ENCODE data around the gene DMD. TPM values are rescaled to one million over a fixed set of nuclear protein-coding genes. Genes with fewer than 3 reads are reported as not detected.

The DMD gene
- total RNA-seq, 2 donors from 2014 or later, result 0.32 to 1.8 TPM

DNA sequence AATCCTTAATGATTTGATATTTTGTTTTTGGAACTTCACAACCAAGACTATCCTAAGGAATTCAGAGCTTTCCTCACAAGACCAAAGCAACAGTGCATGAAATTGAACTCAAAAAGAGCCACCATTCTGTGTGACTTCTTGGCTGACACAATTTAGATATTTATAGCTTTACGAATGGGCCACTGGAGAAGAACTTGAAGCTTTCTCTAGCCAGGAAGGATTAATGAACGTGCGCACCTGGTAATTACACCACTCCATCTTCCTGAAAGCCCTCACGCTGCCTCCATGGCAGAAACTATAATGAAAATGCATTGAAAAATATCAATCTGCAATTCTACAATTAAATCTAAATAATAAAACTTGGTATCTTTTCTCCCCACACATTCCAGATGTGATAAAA is 1057.8 kb downstream of the DMD start:
- Mint-ChIP-seq H3K27ac (no peak overlapping the region), H3K27me3 (no peaks in the 10 kb centered on the region)

GRCh38 chrX:32150141-32150540 is 1061.2 kb downstream of the DMD start:
- no peak overlapping the region for H3K4me3 Mint-ChIP-seq
- ATAC-seq, result no peak
- no peaks in the 10 kb centered on the region for H3K9me3 ChIP-seq (ENCODE audit: control insufficient read depth, low read length, poor library complexity, severe bottlenecking)
- no peak for DNase-seq
- H3K27ac Mint-ChIP-seq, result no peak overlapping the region
- H3K36me3 Mint-ChIP-seq (ENCODE audit: low read depth), result no peaks in the 10 kb centered on the region
- no peaks in the 10 kb centered on the region for H3K27me3 Mint-ChIP-seq
- H3K4me1 Mint-ChIP-seq, result no peaks in the 10 kb centered on the region

More for the DNA sequence above, 1057.8 kb downstream of the DMD start:
- no peak for ATAC-seq
- DNase-seq, result no peak
- Mint-ChIP-seq H3K36me3 (ENCODE audit: low read depth) (no peaks in the 10 kb centered on the region), H3K4me3 (no peak overlapping the region), H3K4me1 (no peaks in the 10 kb centered on the region)
- H3K9me3 ChIP-seq (ENCODE audit: control insufficient read depth, low read length, poor library complexity, severe bottlenecking), result no peaks in the 10 kb centered on the region

GRCh38 chrX:32141841-32142240 is 1069.5 kb downstream of the DMD start:
- Mint-ChIP-seq H3K27ac (no peak overlapping the region), H3K4me1 (no peaks in the 10 kb centered on the region), H3K27me3 (no peaks in the 10 kb centered on the region), H3K4me3 (no peak overlapping the region), H3K36me3 (ENCODE audit: low read depth) (no peaks in the 10 kb centered on the region)
- no peaks in the 10 kb centered on the region for H3K9me3 ChIP-seq (ENCODE audit: control insufficient read depth, low read length, poor library complexity, severe bottlenecking)
- no peak for DNase-seq
- no peak for ATAC-seq

DNA sequence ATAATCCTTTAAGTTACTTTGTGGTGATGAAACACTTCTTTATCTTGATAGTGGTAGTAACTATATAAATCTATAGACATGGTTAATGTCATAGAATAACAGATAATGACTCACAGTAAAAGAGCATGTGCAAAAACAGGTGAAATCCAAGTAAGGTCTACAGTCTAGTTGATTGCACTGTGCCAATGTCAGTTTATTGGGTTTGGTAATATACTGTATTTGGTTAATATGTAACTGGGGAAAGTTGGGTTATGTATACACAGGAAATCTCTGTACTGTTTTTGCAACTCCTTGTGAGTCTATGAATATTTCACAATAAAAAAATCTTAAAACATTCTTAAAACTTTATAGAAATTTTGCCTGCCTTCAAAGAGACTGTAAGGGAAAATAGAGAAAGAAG is 1071.9 kb downstream of the DMD start:
- Mint-ChIP-seq H3K4me3 (no peak overlapping the region), H3K4me1 (no peaks in the 10 kb centered on the region), H3K27me3 (no peaks in the 10 kb centered on the region), H3K27ac (no peak overlapping the region), H3K36me3 (ENCODE audit: low read depth) (no peaks in the 10 kb centered on the region)
- DNase-seq (no peak), ATAC-seq (no peak)
- H3K9me3 ChIP-seq (ENCODE audit: control insufficient read depth, low read length, poor library complexity, severe bottlenecking), result no peaks in the 10 kb centered on the region

- Mint-ChIP-seq H3K27me3 (no peaks in the 10 kb centered on the region), H3K4me3 (no peak overlapping the region), H3K27ac (no peak overlapping the region), H3K36me3 (ENCODE audit: low read depth) (no peaks in the 10 kb centered on the region), H3K4me1 (no peaks in the 10 kb centered on the region)
- DNase-seq (no peak), ATAC-seq (no peak)
- H3K9me3 ChIP-seq (ENCODE audit: control insufficient read depth, low read length, poor library complexity, severe bottlenecking), result no peaks in the 10 kb centered on the region
Observed at GRCh38 chrX:32137525-32137924, 1073.8 kb downstream of the DMD start.

DNA sequence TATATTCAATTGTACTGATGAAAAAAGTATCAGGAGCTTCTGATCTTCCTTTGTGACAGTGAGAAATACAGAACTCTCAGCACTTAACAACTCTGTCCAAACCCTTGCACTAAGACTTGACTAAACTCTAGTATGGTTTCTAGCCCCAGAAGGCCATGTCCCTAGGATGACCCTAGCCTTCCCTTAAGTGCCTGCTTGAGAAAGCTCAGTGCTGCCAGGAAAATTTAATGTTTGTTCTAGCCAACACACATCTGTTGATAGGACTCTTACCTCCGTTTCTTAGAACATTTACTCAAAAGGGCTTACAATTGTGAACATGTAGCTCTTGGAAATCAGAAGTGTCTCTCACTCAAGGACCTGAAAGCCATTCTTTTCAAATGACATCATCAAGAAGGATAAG is 1084.4 kb downstream of the DMD start:
- ATAC-seq, result no peak
- H3K27me3 Mint-ChIP-seq, result no peaks in the 10 kb centered on the region
- no peaks in the 10 kb centered on the region for H3K9me3 ChIP-seq (ENCODE audit: control insufficient read depth, low read length, poor library complexity, severe bottlenecking)
- H3K27ac Mint-ChIP-seq, result no peak overlapping the region
- no peak for DNase-seq
- no peak overlapping the region for H3K4me3 Mint-ChIP-seq
- H3K4me1 Mint-ChIP-seq, result no peaks in the 10 kb centered on the region
- H3K36me3 Mint-ChIP-seq (ENCODE audit: low read depth), result no peaks in the 10 kb centered on the region

DNA sequence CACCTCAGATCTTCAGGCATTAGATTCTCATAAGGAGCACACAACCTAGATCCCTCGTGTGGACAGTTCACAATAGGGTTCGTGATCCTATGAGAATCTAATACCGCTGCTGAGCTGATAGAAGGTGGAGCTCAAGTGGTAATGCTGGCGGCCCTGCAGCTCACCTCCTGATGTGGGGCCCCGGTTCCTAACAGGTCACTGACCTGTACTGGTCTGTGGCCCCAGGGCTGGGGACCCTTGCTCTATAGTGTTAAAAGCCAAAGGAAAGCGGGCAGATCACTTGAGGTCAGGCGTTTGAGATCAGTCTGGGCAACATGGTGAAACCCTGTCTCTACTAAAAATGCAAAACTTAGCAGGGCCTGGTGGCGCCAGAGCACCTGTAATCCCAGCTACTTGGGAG is 1092.5 kb downstream of the DMD start:
- no peaks in the 10 kb centered on the region for H3K36me3 Mint-ChIP-seq (ENCODE audit: low read depth)

GRCh38 chrX:32116047-32116446 is 1095.3 kb downstream of the DMD start:
- no peak overlapping the region for H3K4me3 Mint-ChIP-seq
- H3K27ac Mint-ChIP-seq, result no peak overlapping the region
- H3K4me1 Mint-ChIP-seq, result no peaks in the 10 kb centered on the region
- H3K9me3 ChIP-seq (ENCODE audit: control insufficient read depth, low read length, poor library complexity, severe bottlenecking), result no peaks in the 10 kb centered on the region
- ATAC-seq (no peak), DNase-seq (no peak)
- no peaks in the 10 kb centered on the region for H3K36me3 Mint-ChIP-seq (ENCODE audit: low read depth)
- no peaks in the 10 kb centered on the region for H3K27me3 Mint-ChIP-seq

More for the DNA sequence above, 1092.5 kb downstream of the DMD start:
- H3K27ac Mint-ChIP-seq, result no peak overlapping the region
- DNase-seq (no peak), ATAC-seq (no peak)
- no peaks in the 10 kb centered on the region for H3K27me3 Mint-ChIP-seq
- H3K4me3 Mint-ChIP-seq, result no peak overlapping the region
- no peaks in the 10 kb centered on the region for H3K4me1 Mint-ChIP-seq
- no peaks in the 10 kb centered on the region for H3K9me3 ChIP-seq (ENCODE audit: control insufficient read depth, low read length, poor library complexity, severe bottlenecking)

GRCh38 chrX:32087663-32088062 is 1123.7 kb downstream of the DMD start:
- ATAC-seq, result no peak
- H3K27me3 Mint-ChIP-seq, result no peaks in the 10 kb centered on the region
- no peak overlapping the region for H3K4me3 Mint-ChIP-seq
- H3K36me3 Mint-ChIP-seq (ENCODE audit: low read depth), result no peaks in the 10 kb centered on the region
- H3K9me3 ChIP-seq (ENCODE audit: control insufficient read depth, low read length, poor library complexity, severe bottlenecking), result no peaks in the 10 kb centered on the region
- H3K4me1 Mint-ChIP-seq, result no peaks in the 10 kb centered on the region
- no peak for DNase-seq
- no peak overlapping the region for H3K27ac Mint-ChIP-seq

DNA sequence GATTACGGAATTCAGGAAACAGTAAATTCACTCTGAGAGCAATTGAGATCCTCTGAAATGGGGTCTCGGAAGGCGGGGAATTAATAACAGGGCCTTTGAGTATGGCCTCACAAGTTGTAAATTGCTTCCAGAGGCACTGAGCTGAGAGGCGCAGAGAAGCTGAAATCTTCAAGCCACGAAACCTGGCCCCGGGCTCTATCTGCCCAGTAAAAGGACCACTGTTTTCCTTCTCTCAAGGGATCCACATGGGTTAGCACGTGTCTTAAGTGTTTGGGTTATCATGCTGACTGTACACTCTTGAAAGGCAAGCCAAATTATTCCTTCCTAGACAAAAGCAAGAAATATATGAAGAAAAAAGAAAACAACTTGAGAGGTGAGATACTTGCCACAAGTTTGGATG is 1126.6 kb downstream of the DMD start:
- no peaks in the 10 kb centered on the region for H3K36me3 Mint-ChIP-seq (ENCODE audit: low read depth)
- no peaks in the 10 kb centered on the region for H3K4me1 Mint-ChIP-seq
- no peaks in the 10 kb centered on the region for H3K27me3 Mint-ChIP-seq
- no peak for ATAC-seq
- no peak overlapping the region for H3K4me3 Mint-ChIP-seq
- H3K9me3 ChIP-seq (ENCODE audit: control insufficient read depth, low read length, poor library complexity, severe bottlenecking), result no peaks in the 10 kb centered on the region
- H3K27ac Mint-ChIP-seq, result no peak overlapping the region
- no peak for DNase-seq

DNA sequence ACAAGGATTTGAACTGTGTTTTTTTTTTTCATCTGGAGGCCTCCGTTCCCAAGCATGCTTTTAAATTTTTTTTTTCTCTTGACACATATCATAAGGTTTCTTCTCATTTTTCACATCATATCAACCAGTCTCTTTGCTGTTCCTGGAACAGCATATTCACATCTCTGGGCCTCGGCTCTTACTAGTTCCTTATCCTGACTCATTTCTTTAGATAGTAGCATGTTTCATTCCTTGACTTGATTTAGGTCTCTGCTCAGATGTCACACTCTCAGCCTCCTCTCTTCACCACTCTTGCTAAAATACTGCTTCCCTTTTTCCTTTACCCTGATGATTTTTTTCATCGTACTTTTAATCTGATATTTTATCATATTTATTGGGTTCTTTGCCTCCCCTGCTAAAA is 1163.1 kb downstream of the DMD start:
- DNase-seq (no peak), ATAC-seq (no peak)
- no peak overlapping the region for H3K27ac Mint-ChIP-seq
- no peaks in the 10 kb centered on the region for H3K36me3 Mint-ChIP-seq (ENCODE audit: low read depth)
- H3K9me3 ChIP-seq (ENCODE audit: control insufficient read depth, low read length, poor library complexity, severe bottlenecking), result no peaks in the 10 kb centered on the region
- H3K27me3 Mint-ChIP-seq, result no peaks in the 10 kb centered on the region
- no peaks in the 10 kb centered on the region for H3K4me1 Mint-ChIP-seq
- no peak overlapping the region for H3K4me3 Mint-ChIP-seq

- DNase-seq (no peak), ATAC-seq (no peak)
- Mint-ChIP-seq H3K4me1 (no peaks in the 10 kb centered on the region), H3K36me3 (ENCODE audit: low read depth) (no peaks in the 10 kb centered on the region), H3K27me3 (no peaks in the 10 kb centered on the region), H3K4me3 (no peak overlapping the region), H3K27ac (no peak overlapping the region)
- H3K9me3 ChIP-seq (ENCODE audit: control insufficient read depth, low read length, poor library complexity, severe bottlenecking), result no peaks in the 10 kb centered on the region
Observed at GRCh38 chrX:32045149-32045548, 1166.2 kb downstream of the DMD start.

GRCh38 chrX:32041181-32041580 is 1170.2 kb downstream of the DMD start:
- no peak overlapping the region for H3K27ac Mint-ChIP-seq
- no peaks in the 10 kb centered on the region for H3K36me3 Mint-ChIP-seq (ENCODE audit: low read depth)
- ATAC-seq (no peak), DNase-seq (no peak)
- H3K4me1 Mint-ChIP-seq, result no peaks in the 10 kb centered on the region
- H3K9me3 ChIP-seq (ENCODE audit: control insufficient read depth, low read length, poor library complexity, severe bottlenecking), result no peaks in the 10 kb centered on the region
- H3K27me3 Mint-ChIP-seq, result no peaks in the 10 kb centered on the region
- H3K4me3 Mint-ChIP-seq, result no peak overlapping the region

GRCh38 chrX:32026772-32027171 is 1184.6 kb downstream of the DMD start:
- no peaks in the 10 kb centered on the region for H3K27me3 Mint-ChIP-seq
- ATAC-seq (no peak), DNase-seq (no peak)
- no peaks in the 10 kb centered on the region for H3K4me1 Mint-ChIP-seq
- no peak overlapping the region for H3K27ac Mint-ChIP-seq
- H3K4me3 Mint-ChIP-seq, result no peak overlapping the region
- H3K36me3 Mint-ChIP-seq (ENCODE audit: low read depth), result no peaks in the 10 kb centered on the region
- no peaks in the 10 kb centered on the region for H3K9me3 ChIP-seq (ENCODE audit: control insufficient read depth, low read length, poor library complexity, severe bottlenecking)

- H3K27ac Mint-ChIP-seq, result no peak overlapping the region
- H3K36me3 Mint-ChIP-seq (ENCODE audit: low read depth), result no peaks in the 10 kb centered on the region
- DNase-seq, result no peak
- H3K27me3 Mint-ChIP-seq, result no peaks in the 10 kb centered on the region
- H3K9me3 ChIP-seq (ENCODE audit: control insufficient read depth, low read length, poor library complexity, severe bottlenecking), result no peaks in the 10 kb centered on the region
- no peak for ATAC-seq
- H3K4me3 Mint-ChIP-seq, result no peak overlapping the region
- no peaks in the 10 kb centered on the region for H3K4me1 Mint-ChIP-seq
Observed at GRCh38 chrX:32024072-32024471, 1187.3 kb downstream of the DMD start.

All from T-helper 17 cell (primary cell).